HCT116 (cell line): Measurements from ENCODE around the gene CBX3.

Source experiments
- POLR2A ChIP-seq: IDR thresholded peaks from 2 replicates; pipeline ENCODE4 v1.7.0; 2011; ENCODE audit warnings: borderline replicate concordance; ENCODE audit not compliant: insufficient read depth, insufficient read length; ENCODE audit errors: extremely low read depth
- POLR2AphosphoS5 ChIP-seq: IDR thresholded peaks from 2 replicates; pipeline ENCODE4 v1.6.1; 2011; ENCODE audit warnings: mild to moderate bottlenecking, low read depth, low read length, moderate library complexity
- TCF7L2 ChIP-seq: IDR thresholded peaks from 2 replicates; pipeline ENCODE4 v1.7.0; 2011; ENCODE audit warnings: borderline replicate concordance, inconsistent platforms; ENCODE audit not compliant: insufficient read depth, insufficient read length; ENCODE audit errors: extremely low read depth
- TF ChIP-seq, protein P1 (sequence below), 3 experiments: fragments of 200-600 bp in 1 of 3; sonication (generic) in 1 of 3; IDR thresholded peaks in 2 of 3; conservative IDR thresholded peaks in 1 of 3; 2 replicates each; pipeline ENCODE4 v1.5.1; 2012 to 2017; ENCODE audit warnings: low read depth in 2 of 3, low read length in 2 of 3, antibody characterized with exemption in 1 of 3, borderline replicate concordance in 1 of 3, control low read depth in 1 of 3, mild to moderate bottlenecking in 1 of 3, mixed read lengths in 1 of 3, mixed run types in 1 of 3, moderate library complexity in 1 of 3; ENCODE audit not compliant: insufficient read depth in 1 of 3
- TF ChIP-seq, protein P2 (sequence below): IDR thresholded peaks from 2 replicates; pipeline ENCODE4 v1.6.1; 2012; ENCODE audit warnings: low read depth
- TF ChIP-seq, protein P3 (sequence below): IDR thresholded peaks from 2 replicates; pipeline ENCODE4 v1.6.1; 2012

DNA sequence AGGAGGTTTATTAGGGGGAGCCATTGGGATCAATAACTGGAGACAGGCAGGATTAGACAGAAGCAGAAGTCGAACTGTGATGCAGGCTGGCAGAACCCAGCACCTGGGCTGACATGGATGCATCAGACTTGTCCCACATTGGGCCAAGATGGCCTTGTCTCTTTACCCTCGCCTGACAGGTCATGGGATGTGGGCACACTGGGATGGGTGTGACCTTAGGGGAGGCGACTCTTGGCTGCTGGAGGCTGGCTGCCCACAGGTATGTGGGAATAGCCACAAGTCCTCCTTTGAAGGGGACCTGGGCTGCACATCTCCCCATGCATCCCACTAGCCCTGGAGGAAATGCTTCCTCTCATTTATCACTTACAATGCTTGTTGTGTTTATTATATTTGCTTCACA lies 32.3 kb upstream of the CBX3 start:
- TF ChIP-seq, protein P1, sequence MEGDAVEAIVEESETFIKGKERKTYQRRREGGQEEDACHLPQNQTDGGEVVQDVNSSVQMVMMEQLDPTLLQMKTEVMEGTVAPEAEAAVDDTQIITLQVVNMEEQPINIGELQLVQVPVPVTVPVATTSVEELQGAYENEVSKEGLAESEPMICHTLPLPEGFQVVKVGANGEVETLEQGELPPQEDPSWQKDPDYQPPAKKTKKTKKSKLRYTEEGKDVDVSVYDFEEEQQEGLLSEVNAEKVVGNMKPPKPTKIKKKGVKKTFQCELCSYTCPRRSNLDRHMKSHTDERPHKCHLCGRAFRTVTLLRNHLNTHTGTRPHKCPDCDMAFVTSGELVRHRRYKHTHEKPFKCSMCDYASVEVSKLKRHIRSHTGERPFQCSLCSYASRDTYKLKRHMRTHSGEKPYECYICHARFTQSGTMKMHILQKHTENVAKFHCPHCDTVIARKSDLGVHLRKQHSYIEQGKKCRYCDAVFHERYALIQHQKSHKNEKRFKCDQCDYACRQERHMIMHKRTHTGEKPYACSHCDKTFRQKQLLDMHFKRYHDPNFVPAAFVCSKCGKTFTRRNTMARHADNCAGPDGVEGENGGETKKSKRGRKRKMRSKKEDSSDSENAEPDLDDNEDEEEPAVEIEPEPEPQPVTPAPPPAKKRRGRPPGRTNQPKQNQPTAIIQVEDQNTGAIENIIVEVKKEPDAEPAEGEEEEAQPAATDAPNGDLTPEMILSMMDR (IDR thresholded peaks at IDR 0.05 in 2 of 3, conservative IDR thresholded peaks at IDR 0.05 in 1 of 3; ENCODE audit: borderline replicate concordance in 1 of 3, insufficient read depth in 1 of 3, low read depth in 2 of 3, low read length in 2 of 3), result no peak
- TF ChIP-seq, protein P2, sequence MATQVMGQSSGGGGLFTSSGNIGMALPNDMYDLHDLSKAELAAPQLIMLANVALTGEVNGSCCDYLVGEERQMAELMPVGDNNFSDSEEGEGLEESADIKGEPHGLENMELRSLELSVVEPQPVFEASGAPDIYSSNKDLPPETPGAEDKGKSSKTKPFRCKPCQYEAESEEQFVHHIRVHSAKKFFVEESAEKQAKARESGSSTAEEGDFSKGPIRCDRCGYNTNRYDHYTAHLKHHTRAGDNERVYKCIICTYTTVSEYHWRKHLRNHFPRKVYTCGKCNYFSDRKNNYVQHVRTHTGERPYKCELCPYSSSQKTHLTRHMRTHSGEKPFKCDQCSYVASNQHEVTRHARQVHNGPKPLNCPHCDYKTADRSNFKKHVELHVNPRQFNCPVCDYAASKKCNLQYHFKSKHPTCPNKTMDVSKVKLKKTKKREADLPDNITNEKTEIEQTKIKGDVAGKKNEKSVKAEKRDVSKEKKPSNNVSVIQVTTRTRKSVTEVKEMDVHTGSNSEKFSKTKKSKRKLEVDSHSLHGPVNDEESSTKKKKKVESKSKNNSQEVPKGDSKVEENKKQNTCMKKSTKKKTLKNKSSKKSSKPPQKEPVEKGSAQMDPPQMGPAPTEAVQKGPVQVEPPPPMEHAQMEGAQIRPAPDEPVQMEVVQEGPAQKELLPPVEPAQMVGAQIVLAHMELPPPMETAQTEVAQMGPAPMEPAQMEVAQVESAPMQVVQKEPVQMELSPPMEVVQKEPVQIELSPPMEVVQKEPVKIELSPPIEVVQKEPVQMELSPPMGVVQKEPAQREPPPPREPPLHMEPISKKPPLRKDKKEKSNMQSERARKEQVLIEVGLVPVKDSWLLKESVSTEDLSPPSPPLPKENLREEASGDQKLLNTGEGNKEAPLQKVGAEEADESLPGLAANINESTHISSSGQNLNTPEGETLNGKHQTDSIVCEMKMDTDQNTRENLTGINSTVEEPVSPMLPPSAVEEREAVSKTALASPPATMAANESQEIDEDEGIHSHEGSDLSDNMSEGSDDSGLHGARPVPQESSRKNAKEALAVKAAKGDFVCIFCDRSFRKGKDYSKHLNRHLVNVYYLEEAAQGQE, result no peak
- TF ChIP-seq, protein P3, sequence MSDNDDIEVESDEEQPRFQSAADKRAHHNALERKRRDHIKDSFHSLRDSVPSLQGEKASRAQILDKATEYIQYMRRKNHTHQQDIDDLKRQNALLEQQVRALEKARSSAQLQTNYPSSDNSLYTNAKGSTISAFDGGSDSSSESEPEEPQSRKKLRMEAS, result no peak
- no peak for TF ChIP-seq TCF7L2
- TF ChIP-seq POLR2AphosphoS5, result no peak
- no peak for TF ChIP-seq POLR2A
